HEK293T (cell line): Measurements from ENCODE around the gene INPP5E.

Experiments
- ARNT ChIP-seq: fragments of 450-650 bp; IDR thresholded peaks from 2 replicates; pipeline ENCODE4 v1.6.1; 2017; ENCODE audit warnings: mild to moderate bottlenecking
- BHLHE40 ChIP-seq: fragments of 450-650 bp; IDR thresholded peaks from 2 replicates; pipeline ENCODE4 v1.6.1; 2016; ENCODE audit warnings: mild to moderate bottlenecking, moderate library complexity, borderline replicate concordance
- CTBP1 ChIP-seq: fragments of 450-650 bp; IDR thresholded peaks from 2 replicates; pipeline ENCODE4 v1.6.1; 2016; ENCODE audit warnings: borderline replicate concordance
- FOXA1 ChIP-seq: fragments of 450-650 bp; IDR thresholded peaks from 2 replicates; pipeline ENCODE4 v1.6.1; 2016; ENCODE audit warnings: mild to moderate bottlenecking
- FOXK2 ChIP-seq: fragments of 450-650 bp; IDR thresholded peaks from 2 replicates; pipeline ENCODE4 v1.6.1; 2016; ENCODE audit warnings: mild to moderate bottlenecking
- FOXM1 ChIP-seq: fragments of 450-650 bp; IDR thresholded peaks from 2 replicates; pipeline ENCODE4 v1.6.1; 2017; ENCODE audit warnings: mild to moderate bottlenecking, borderline replicate concordance
- HDGF ChIP-seq: fragments of 450-650 bp; IDR thresholded peaks from 2 replicates; pipeline ENCODE4 v1.6.1; 2017; ENCODE audit warnings: antibody characterized with exemption, borderline replicate concordance
- LEF1 ChIP-seq: fragments of 450-650 bp; IDR thresholded peaks from 2 replicates; pipeline ENCODE4 v1.6.1; 2017; ENCODE audit warnings: mild to moderate bottlenecking, borderline replicate concordance
- SP1 ChIP-seq: fragments of 450-650 bp; IDR thresholded peaks from 2 replicates; pipeline ENCODE4 v1.6.1; 2017
- SUZ12 ChIP-seq: fragments of 450-650 bp; IDR thresholded peaks from 2 replicates; pipeline ENCODE4 v1.6.1; 2016; ENCODE audit warnings: mild to moderate bottlenecking
- TARDBP ChIP-seq: fragments of 450-650 bp; IDR thresholded peaks from 2 replicates; pipeline ENCODE4 v1.6.1; 2016
- ZNF384 ChIP-seq: fragments of 450-650 bp; IDR thresholded peaks from 2 replicates; pipeline ENCODE4 v1.6.1; 2016

DNA sequence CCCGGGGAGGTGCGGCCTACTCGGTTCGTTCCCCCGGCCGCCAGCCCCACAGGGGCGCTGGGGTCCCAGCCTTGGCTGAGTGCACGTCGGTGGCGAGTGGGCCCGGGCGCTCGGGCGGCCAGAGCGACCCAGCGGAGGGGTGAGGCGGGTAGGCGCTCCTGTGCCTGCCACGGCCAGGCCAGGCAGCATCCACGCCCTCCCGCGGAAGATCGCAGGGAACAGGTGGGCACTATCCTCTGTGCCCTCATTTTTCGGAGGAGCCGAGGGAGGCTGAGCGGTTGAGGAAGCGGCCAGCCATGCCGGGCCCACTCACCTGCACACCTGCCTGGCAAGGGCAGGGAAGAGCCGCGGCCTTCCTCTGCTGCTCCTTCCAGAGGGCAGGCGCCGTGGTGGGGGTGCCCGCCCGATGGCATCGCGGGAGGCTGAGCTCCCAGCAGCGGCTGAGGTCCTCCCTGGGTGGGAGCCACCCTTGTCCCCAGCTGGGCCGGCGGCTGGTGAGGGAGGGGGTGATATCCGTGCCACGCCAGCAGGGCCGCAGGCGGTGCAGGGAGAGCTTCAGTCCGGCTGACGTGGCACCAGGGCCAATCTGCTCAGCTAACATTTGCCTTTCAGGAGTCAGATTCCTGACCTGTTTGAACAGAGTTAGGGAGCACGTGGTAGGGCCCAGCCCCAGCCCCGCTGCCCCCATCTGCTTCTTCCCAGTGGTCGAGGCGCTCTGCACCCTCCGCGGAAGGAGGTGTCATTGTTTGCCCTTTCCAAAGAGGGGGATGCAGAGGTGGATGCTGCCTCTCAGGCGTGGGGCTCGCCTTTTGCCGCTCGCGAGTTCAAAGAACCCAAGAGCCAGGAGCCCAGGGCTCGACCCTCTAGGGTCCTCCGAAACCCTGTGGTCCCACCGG lies 44.8 kb upstream of the INPP5E start:
- TF ChIP-seq HDGF (no peak), LEF1 (no peak), SP1 (no peak), FOXM1 (no peak), SUZ12 (no peak), FOXA1 (no peak), BHLHE40 (no peak), TARDBP (no peak), ARNT (no peak), FOXK2 (no peak), ZNF384 (no peak), CTBP1 (no peak)
